HK-2 (cell line): ENCODE measurements around the gene RNPEPL1.
"Not testable (repeated sequence)": the region's sequence is repeated elsewhere in the genome, so short reads cannot be mapped to it uniquely, and the experiment has no call there.

Experiments
- DNase-seq: peaks from one replicate; pipeline ENCODE4 v3.0.0-alpha.2; 2018; ENCODE audit not compliant: unreplicated experiment

RNPEPL1 gene

GRCh38 chr2:240567872-240568677, at the start of gene RNPEPL1:
Gene RNPEPL1, plus strand, starts transcription at chr2:240568484. Its CDS starts 103 bp downstream, at chr2:240568587.
- DNase-seq: no peak

- no peak for DNase-seq
Observed at GRCh38 chr2:240518981-240519380, 49.3 kb upstream of the RNPEPL1 start.

DNA sequence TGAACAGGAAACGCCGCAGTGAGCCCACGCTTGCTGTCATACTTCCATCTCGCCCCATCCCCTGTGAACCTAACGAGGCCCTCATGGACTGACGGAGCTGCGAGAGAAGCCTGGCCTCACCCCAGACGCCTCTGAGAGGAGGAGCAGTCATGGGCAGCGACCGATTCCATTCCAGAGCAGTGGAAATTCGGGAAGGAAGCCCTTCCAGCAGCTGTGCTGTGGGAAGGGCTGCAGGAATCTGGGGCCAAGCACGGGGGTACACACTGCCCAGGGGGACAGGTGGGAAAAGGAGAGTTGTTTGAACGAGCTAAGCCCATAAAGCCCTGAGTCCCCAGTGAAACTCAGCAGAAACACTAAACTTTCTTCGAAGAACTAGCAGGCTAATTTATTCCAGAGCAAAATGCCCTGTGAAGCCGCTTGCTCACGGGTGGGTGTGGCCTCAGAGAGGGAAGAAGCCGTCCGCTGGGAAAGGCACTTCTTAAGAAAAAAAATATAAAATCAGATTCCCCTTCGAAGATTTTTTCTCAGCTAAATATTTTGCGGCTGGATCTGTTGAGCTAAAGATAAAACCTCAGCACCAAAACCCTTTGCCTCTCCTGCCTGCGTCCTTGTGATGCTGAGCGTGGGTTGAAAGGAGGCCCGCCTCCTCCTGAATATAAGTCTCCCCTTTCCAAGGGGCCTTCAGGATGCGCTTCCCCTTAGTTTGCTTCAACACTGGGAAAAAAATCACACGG, 48.7 kb upstream of the RNPEPL1 start:
- DNase-seq: no peak

DNA sequence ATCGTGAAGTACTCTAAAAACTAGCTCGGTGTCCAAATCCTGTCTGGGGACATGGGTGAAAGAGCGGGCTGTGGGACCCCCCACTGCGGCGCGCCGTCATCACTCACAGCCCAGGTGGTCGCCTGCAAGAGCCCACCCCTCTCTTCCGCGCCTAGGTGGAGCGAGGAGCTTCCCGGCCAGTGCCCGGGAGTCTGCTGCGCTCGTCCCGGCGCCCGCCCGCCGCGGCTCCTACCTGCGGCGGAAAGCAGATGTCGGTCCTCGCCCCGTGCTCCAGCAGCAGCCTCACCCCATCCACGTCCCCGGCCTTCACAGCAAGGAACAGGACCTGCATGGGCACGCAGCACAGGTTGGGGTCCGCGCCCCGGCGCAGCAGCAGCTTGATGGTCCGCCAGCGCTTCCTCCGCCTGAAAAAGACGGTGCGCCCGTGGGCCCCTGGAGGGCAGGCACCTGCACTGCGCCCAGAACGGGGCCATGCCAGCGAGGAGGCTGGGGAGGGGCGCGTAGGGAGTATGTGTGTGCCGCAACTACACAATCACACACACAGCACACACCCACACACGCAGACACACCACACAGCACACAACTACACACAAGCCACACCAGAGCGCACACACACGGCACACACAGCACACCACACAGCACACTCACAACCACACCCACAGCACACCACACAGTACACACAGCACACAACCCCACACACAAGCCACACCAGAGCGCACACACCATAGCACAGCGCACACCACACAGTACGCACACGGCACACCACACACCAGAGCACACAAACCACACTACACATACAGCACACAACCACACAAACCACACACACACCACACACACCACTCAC, 47.9 kb upstream of the RNPEPL1 start:
- DNase-seq: no peak

DNA sequence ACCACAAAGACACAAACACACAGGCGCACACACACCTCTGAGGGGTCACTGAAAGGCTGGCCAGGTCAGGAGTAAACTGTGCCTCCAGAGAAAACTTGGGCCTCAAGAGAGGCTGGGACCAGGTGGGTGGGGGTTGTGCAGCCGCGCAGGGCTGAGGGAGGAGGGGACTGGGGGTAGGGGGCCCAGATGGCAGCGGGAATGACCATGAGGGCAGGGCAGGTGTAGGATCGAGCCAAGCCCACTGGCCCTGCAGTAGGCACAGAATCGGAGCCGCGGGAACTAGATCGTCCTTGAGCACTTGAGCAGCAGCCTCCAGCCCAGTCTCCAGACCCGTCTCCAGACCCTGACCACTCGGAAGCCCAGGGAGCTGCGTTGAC, 47.3 kb upstream of the RNPEPL1 start:
- no peak for DNase-seq

- not testable (repeated sequence) for DNase-seq
Observed at GRCh38 chr2:240521885-240522284, 46.4 kb upstream of the RNPEPL1 start.

GRCh38 chr2:240522406-240522805, 45.9 kb upstream of the RNPEPL1 start:
- DNase-seq: no peak

GRCh38 chr2:240523451-240524281, 44.6 kb upstream of the RNPEPL1 start:
- DNase-seq: no peak

DNA sequence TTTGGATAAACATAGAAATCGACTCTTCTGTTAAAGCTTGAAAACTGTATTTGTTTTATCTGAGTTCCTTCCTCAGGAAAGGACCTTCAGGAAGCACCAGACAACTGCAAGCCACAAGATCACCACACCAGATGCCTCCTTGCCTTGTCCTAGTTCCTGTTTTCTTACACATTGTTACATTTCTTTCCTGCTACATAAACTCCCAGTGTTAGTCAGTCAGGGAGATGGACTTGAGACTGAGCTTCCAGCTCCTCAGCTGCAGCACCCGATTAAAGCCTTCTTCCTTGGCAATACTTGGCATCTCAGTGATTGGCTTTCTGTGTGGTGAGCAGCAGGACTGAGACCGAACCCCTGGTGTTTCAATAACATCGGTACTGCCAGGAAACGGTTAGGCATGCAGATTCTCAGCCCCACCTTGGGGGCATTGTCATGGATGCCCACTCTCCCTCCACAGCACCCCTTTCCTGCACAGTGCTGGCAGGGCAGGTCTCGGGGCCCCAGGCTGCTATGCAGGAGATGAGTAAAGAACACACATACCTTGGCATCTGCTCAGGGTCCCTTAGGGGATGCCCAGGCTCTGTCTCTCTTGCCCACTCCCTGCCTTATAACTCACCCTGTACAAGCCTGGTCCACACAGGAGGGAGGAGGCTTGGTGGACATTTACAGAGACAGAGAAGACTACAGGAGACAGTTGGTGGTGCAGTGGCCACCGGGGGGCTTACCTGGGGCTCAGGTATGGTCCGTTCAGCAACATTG, 43.1 kb upstream of the RNPEPL1 start:
- no peak for DNase-seq

DNA sequence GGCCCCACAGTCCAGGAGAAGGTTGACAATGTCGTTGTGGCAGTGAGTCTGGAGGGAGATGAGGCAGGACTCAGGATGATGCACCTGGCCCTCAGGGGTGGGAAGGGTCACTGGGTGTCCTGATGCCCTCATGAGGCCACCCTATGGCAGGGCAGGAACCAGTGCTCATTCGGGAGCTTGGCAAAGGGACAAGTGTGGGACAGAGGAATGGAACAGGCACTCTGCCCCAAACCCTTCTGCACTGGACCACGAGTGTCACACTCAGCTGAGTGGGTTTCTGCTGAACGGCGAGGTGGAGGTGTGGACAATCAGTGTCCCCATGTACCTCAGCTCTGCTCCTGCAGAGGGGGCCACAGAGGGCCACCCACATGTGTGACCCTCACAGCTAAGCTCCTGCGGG, 42.5 kb upstream of the RNPEPL1 start:
- DNase-seq: no peak

DNA sequence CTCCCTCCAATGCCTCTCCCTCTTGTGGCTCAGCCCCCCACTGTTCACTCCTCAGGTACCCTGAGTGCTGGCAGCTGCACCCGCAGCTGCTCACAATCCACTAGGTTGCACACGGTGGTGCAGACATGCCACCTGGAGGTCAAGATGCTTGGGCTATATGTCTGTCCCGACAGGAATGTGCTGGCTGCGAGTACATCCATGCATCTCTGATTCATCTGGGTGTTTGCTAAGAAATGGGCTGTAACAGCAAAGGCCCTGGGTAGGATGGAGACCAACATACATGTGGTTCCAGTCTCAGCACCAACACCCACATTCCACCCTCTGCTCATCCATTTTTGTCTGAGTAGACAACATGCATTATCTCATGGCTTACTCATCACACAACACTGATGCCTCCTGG, 41.8 kb upstream of the RNPEPL1 start:
- DNase-seq: no peak

- no peak for DNase-seq
Observed at GRCh38 chr2:240527153-240527750, 41.0 kb upstream of the RNPEPL1 start.

GRCh38 chr2:240528406-240529040, 39.8 kb upstream of the RNPEPL1 start:
- DNase-seq: no peak

DNA sequence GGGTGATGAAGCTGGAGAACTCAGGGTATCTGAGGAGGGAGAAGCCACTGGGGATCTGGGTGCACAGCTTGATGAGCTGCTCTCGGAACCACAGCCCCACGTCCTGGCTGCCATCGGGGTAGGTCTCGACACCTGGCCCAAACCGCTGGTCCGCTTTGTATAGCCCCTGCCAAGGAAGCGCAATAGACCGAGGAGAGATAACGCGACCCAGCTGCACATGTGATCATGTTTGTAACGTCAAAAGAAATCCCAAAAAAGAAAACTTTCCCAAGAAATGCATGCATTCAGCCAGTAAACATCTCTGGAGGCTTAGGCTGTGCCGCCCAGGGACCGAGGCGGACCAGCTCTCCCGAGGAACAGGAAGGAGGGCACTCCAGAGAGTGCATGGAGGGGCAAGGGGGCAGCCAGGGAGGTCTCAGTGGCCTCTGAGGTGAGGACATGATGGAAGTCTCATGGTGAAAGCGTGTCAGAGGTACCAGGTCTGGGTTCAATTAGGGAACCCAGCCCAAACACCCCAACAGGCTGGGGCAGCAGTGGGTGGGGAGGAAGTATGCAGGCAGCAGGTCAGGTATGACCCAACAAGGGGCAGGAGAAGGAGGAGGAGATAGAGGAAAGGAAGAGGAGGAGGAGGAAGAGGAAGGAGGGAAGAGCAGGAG, 38.8 kb upstream of the RNPEPL1 start:
- DNase-seq: no peak

GRCh38 chr2:240530181-240530580, 38.1 kb upstream of the RNPEPL1 start:
- no peak for DNase-seq

DNA sequence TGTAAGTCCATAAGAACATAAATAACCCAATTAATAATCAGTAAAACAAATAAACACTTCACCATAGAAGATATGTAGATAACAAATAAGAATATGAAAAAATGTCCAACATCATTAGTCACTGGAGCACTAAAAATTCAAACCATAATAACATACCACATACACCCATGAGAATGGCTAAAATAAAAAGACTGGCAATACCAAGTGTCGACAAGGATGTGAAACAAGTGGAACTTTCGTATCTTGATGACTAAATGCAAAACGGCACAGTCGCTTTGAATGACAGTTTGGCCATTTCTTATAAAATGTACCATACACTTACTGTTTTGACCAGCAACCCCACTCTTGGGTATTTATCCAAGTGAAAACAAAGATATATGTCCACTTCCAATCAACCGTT, 37.2 kb upstream of the RNPEPL1 start:
- DNase-seq: no peak

DNA sequence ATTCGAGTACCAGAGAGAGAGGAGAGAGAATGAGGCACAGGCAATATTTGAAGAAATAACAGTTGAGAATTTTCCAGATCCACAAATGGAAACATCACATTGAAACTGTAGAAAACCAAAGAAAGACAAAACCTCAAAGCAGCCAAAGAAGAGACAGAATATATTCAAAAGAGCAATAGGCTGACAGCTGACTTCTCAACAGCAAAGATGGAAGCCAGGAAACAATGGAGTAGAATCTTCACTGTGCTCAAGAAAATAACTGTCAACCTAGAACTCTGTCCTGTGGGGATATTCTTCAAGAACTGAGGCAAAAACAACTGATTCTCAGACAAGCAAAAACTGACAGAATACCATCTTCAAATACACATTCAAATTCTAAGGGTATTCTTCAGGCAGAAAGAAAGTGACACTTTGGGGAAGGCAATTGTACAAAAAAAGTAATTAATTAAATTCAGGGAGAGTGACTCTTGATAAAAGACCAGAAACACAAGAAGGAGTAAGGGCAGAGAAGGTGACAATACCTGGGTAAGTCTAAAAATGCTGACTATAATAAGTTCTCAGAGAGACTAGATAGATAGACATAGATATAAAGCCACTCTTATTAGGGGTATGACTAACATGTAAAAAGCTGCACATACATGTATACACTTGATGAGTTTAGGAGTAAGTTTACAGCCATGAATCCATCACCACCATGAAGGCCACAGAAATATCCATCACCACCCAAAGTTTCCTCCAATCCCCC, 36.1 kb upstream of the RNPEPL1 start:
- DNase-seq: no peak

DNA sequence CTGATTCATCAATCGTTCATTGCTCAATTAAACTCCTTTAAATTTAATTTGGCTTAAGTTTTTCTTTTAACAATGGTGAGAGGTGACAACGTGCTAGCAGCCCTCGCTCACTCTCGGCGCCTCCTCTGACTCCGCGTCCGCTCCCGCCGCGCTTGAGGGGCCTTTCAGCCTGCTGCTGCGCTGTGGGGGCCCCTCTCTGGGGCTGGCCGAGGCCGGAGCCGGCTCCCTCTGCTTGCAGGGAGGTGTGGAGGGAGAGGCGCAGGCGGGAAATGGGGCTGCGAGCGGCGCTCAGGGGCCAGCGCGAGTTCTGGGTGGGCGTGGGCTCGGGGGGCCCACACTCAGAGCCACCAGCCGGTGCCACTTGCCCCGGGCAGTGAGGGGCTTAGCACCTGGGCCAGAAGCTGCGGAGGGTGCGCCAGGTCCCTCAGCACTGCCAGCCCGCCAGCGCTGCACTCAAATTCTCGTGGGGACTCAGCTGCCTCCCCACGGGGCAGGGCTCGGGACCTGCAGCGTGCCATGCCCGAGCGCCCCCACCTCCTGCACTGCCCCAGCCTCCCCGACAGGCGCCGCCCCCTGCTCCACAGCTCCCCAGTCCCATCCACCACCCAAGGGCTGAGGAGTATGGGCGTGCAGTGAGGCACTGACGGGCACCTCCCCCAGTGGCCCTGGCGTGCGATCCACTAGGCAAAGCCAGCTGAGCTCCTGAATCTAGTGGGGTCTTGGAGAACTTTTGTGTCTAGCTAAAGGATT, 30.1 kb upstream of the RNPEPL1 start:
- no peak for DNase-seq
